ENCODE results near the gene CFAP100.

CFAP100 gene

GRCh38 chr3:126355251-126355650 is 39.5 kb upstream of the CFAP100 start:
- Histone ChIP-seq H3K4me1 (ENCODE audit: control insufficient read depth, insufficient read depth, low read length) (no peaks in the 10 kb centered on the region; the same call in 1 of the 2 replicates), H3K9me3 (ENCODE audit: control insufficient read depth, insufficient read depth, low read depth, low read length) (no peaks in the 10 kb centered on the region), H3K36me3 (ENCODE audit: control insufficient read depth in 2 of 2, insufficient read depth in 1 of 2, low read length in 2 of 2) (peaks cover 0 to 25% of the 10 kb centered on the region in 2 experiments; a peak in 1 of 3 replicates), H3K4me3 (ENCODE audit: low read depth, low read length) (no peak overlapping the region), H3K27ac (ENCODE audit: extremely low read depth, low read depth, low read length) (no peak overlapping the region; the same call in 1 of the 2 replicates)
- no peak for TF ChIP-seq ZNF501 (tag by site-specific recombination; IDR thresholded peaks at IDR 0.05)
- no peak for TF ChIP-seq RBAK (tag by site-specific recombination; IDR thresholded peaks at IDR 0.05)
- no peak for TF ChIP-seq ZNF354C (tag by site-specific recombination; IDR thresholded peaks at IDR 0.05; ENCODE audit: borderline replicate concordance, low read depth)
- TF ChIP-seq ZBTB20 (tag by site-specific recombination; IDR thresholded peaks at IDR 0.05): no peak
- TF ChIP-seq ZNF132 (tag by site-specific recombination; IDR thresholded peaks at IDR 0.05; ENCODE audit: borderline replicate concordance): no peak
- TF ChIP-seq ZNF184 (tag by site-specific recombination; IDR thresholded peaks at IDR 0.05): no peak
- TF ChIP-seq ZNF629 (tag by site-specific recombination; IDR thresholded peaks at IDR 0.05): no peak
- TF ChIP-seq ZNF362 (tag by site-specific recombination; IDR thresholded peaks at IDR 0.05): no peak
- no peak for TF ChIP-seq ZNF394 (tag by site-specific recombination; IDR thresholded peaks at IDR 0.05; ENCODE audit: borderline replicate concordance)
- no peak for TF ChIP-seq ZBTB7A (tag by site-specific recombination; IDR thresholded peaks at IDR 0.05; ENCODE audit: low read depth)
- no peak for TF ChIP-seq ZNF48 (tag by site-specific recombination; IDR thresholded peaks at IDR 0.05)
- no peak for TF ChIP-seq HOXC10 (CRISPR knock-in tag; IDR thresholded peaks at IDR 0.05)
- TF ChIP-seq ZFP37 (tag by site-specific recombination; IDR thresholded peaks at IDR 0.05): no peak
- TF ChIP-seq ZNF664 (tag by site-specific recombination; IDR thresholded peaks at IDR 0.05): no peak
- CTCF ChIA-PET: interaction anchor here (0.7 kb wide), 1 partner anchor 426 kb away, joined by 3 read pairs; no protein-coding TSS in a partner anchor
- POLR2A ChIA-PET: no interaction called here

GRCh38 chr3:126355777-126356372 is 38.8 kb upstream of the CFAP100 start:
- H3K36me3 ChIP-seq (ENCODE audit: control insufficient read depth in 2 of 2, insufficient read depth in 1 of 2, low read length in 2 of 2): peaks cover 0 to 20% of the 10 kb centered on the region in 2 experiments; a peak in 1 of 3 replicates
- no peaks in the 10 kb centered on the region; the same call in 1 of the 2 replicates for H3K4me1 ChIP-seq (ENCODE audit: control insufficient read depth, insufficient read depth, low read length)
- H3K4me3 ChIP-seq (ENCODE audit: low read depth, low read length): peak overlapping the region; percentile 13
- H3K9me3 ChIP-seq (ENCODE audit: control insufficient read depth, insufficient read depth, low read depth, low read length): no peaks in the 10 kb centered on the region
- POLR2A ChIA-PET: no interaction called here
- no peak overlapping the region; the same call in 1 of the 2 replicates for H3K27ac ChIP-seq (ENCODE audit: extremely low read depth, low read depth, low read length)
- CTCF ChIA-PET: interaction anchor here (0.7 kb wide), 1 partner anchor 427 kb away, joined by 3 read pairs; no protein-coding TSS in a partner anchor
- TF ChIP-seq ZNF423 (tag by site-specific recombination; IDR thresholded peaks at IDR 0.05): no peak
- peak; percentile 80 for TF ChIP-seq SCRT2 (tag by site-specific recombination; IDR thresholded peaks at IDR 0.05)
- TF ChIP-seq ZBTB6 (tag by site-specific recombination; IDR thresholded peaks at IDR 0.05): no peak
- TF ChIP-seq OSR2 (tag by site-specific recombination; IDR thresholded peaks at IDR 0.05): no peak
- TF ChIP-seq ZNF561 (tag by site-specific recombination; IDR thresholded peaks at IDR 0.05; ENCODE audit: borderline replicate concordance): no peak
- TF ChIP-seq ZNF449 (tag by site-specific recombination; IDR thresholded peaks at IDR 0.05): 0 out of 2 replicates have a peak, but pooled peaks have one; percentile 40
- peak; percentile 62 for TF ChIP-seq ZXDB (tag by site-specific recombination; IDR thresholded peaks at IDR 0.05)
- no peak for TF ChIP-seq TRIM28 (IDR thresholded peaks at IDR 0.05; ENCODE audit: borderline replicate concordance, low read length)
- TF ChIP-seq PBX3 (CRISPR knock-in tag; IDR thresholded peaks at IDR 0.05): no peak
- TF ChIP-seq ZNF768 (tag by site-specific recombination; IDR thresholded peaks at IDR 0.05): peak; percentile 39; the same call in 1 of the 2 replicates
- TF ChIP-seq ZNF121 (tag by site-specific recombination; IDR thresholded peaks at IDR 0.05): no peak
- TF ChIP-seq INSM2 (tag by site-specific recombination; IDR thresholded peaks at IDR 0.05): no peak
- no peak for TF ChIP-seq ZBTB10 (tag by site-specific recombination; IDR thresholded peaks at IDR 0.05)
